Stomach (tissue), 9 donors: ENCODE measurements around the gene LAMB1. TPM values are rescaled to one million over a fixed set of nuclear protein-coding genes. Genes with fewer than 3 reads are reported as not detected.
A peak's percentile ranks its signal among the peaks of the same experiment; 100 is the strongest.

Experiments used
- DNase-seq, 2 donors: peaks; one replicate each; pipeline versions ENCODE4 v3.0.0 to v3.0.0-alpha.2; 2013 to 2019
- H3K27ac ChIP-seq, 5 donors: fragments of 200-600 bp in 4 of 5; sonication (generic) in 4 of 5; one replicate each; pipeline ENCODE4 v1.5.1; 2013 to 2019; ENCODE audit warnings: mild to moderate bottlenecking in 1 of 5, moderate library complexity in 1 of 5
- H3K27me3 ChIP-seq, 3 donors: fragments of 200-600 bp; sonication (generic); one replicate each; pipeline ENCODE4 v1.5.1; 2017 to 2019; ENCODE audit warnings: mixed run types in 1 of 3
- H3K36me3 ChIP-seq, 4 donors: fragments of 200-600 bp; sonication (generic); 1 replicate in 3 of 4; 2 replicates in 1 of 4; pipeline ENCODE4 v1.5.1; 2016 to 2019
- H3K4me1 ChIP-seq, 4 donors: fragments of 200-600 bp; sonication (generic); one replicate each; pipeline ENCODE4 v1.5.1; 2016 to 2019
- H3K4me3 ChIP-seq, 4 donors: fragments of 200-600 bp; sonication (generic) in 3 of 4; one replicate each; pipeline ENCODE4 v1.5.1; 2016 to 2019; ENCODE audit warnings: mild to moderate bottlenecking in 1 of 4
- H3K9me3 ChIP-seq, 4 donors: fragments of 200-600 bp; sonication (generic); one replicate each; pipeline ENCODE4 v1.5.1; 2016 to 2019
- CTCF ChIP-seq, 7 experiments: fragments of 450-650 bp in 4 of 7; fragments of 200-600 bp in 3 of 7; sonication (generic) in 3 of 7; IDR thresholded peaks; one replicate each; pipeline ENCODE4 v1.5.1; 2016 to 2019; ENCODE audit warnings: antibody characterized with exemption in 7 of 7, control low read depth in 2 of 7, mild to moderate bottlenecking in 1 of 7
- EP300 ChIP-seq: sonication (generic); formaldehyde crosslinking; IDR thresholded peaks from one replicate; pipeline ENCODE4 v1.6.1; 2017; ENCODE audit warnings: antibody characterized with exemption
- POLR2A ChIP-seq, 4 donors: fragments of 450-650 bp; IDR thresholded peaks; one replicate each; pipeline ENCODE4 v1.6.1; 2016; ENCODE audit warnings: antibody characterized with exemption in 4 of 4, control low read depth in 2 of 4, mild to moderate bottlenecking in 1 of 4, moderate library complexity in 1 of 4
- POLR2AphosphoS5 ChIP-seq, 3 donors: sonication (generic); formaldehyde crosslinking; IDR thresholded peaks; one replicate each; pipeline ENCODE4 v1.6.1; 2016; ENCODE audit warnings: antibody characterized with exemption in 3 of 3
- WGBS, 5 donors: extraction: QIAGEN DNeasy Blood & Tissue Kit in 3 of 5; methylation state at CpG; one replicate each; pipeline versions ENCODE4 v1.1.5 to v1.1.7; 2013 to 2018; 5-methylcytosine and 5-hydroxymethylcytosine counted together
- intact Hi-C: fragments of 100-400 bp; cut with DNase I; formaldehyde crosslinking; loops from one replicate; pipeline ENCODE4 v1.15.1; 2023; ENCODE audit warnings: low total_unique reads
- polyA plus RNA-seq, 3 donors: library from polyadenylated mRNA; stranded (reverse); fragments of 200-250 nt; gene quantifications; one replicate each; pipeline ENCODE4 v1.2.3, GENCODE V29; 2013
- total RNA-seq, 5 donors: library from RNA; depleted of rRNA; stranded (reverse); fragments of >200 nt; gene quantifications; one replicate each; pipeline versions ENCODE4 v1.1.0 to v1.2.3, GENCODE V29; 2014 to 2016
- donor health status: healthy with polysubstance abuse.
- donor health status: Bipolar disorder and iron deficiency.
- donor health status: healthy.

LAMB1 gene
- total and polyA plus RNA-seq, 8 donors: 50.0 to 399 (median 111) TPM

DNA sequence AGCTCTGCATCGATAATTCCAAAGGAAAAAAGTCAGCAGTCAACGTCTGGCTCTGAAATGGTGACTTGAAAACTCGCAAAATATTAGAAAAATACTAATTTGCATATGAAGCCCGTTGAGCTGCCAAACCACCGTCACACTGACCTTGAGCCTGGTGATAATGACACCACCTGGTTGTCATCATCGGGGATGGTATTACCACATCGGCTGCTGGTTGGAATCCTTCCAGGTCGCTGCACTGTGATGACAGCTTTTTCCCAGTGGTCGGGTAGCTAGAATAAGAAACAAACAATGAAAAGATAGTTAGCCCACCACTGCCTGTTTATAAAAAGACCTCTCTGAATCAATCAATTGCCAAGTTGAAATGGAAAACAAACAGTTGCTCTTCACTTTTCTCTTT is 41.6 kb downstream of the LAMB1 start:
- 71 to 82% (median 80%) methylated on average over 9 of the region's 9 CpGs for WGBS, 5 donors
- no peak for DNase-seq
- peaks cover 27 to 75% (median 73%) of the 10 kb centered on the region in 4 donors for H3K36me3 ChIP-seq

GRCh38 chr7:107960272-107960671 is 42.7 kb downstream of the LAMB1 start:
- peaks cover 27 to 78% (median 74%) of the 10 kb centered on the region in 4 donors for H3K36me3 ChIP-seq
- no peaks in the 10 kb centered on the region for H3K27me3 ChIP-seq
- no peaks in the 10 kb centered on the region for H3K9me3 ChIP-seq
- H3K4me1 ChIP-seq: peaks cover 0 to 52% (median 13%) of the 10 kb centered on the region in 4 donors
- H3K4me3 ChIP-seq: no peak overlapping the region
- WGBS, 5 donors: 81 to 92% (median 89%) methylated on average over 5 of the region's 5 CpGs
- DNase-seq: no peak
- intact Hi-C loops: no loop called here
- TF ChIP-seq POLR2A (IDR thresholded peaks at IDR 0.05): no peak
- TF ChIP-seq POLR2AphosphoS5 (IDR thresholded peaks at IDR 0.05): no peak
- TF ChIP-seq CTCF (IDR thresholded peaks at IDR 0.05): no peak
- no peak for TF ChIP-seq EP300
- peak overlapping the region in 3 of 5 donors; percentile 19 to 76 (median 23) for H3K27ac ChIP-seq

More for the DNA sequence above, 41.6 kb downstream of the LAMB1 start:
- Histone ChIP-seq H3K27ac (peak overlapping the region in 3 of 5 donors; percentile 23 to 76 (median 37)), H3K4me3 (no peak overlapping the region), H3K4me1 (peaks cover 0 to 49% (median 13%) of the 10 kb centered on the region in 4 donors), H3K27me3 (no peaks in the 10 kb centered on the region), H3K9me3 (no peaks in the 10 kb centered on the region)
- intact Hi-C loops: no loop called here
- TF ChIP-seq POLR2A (IDR thresholded peaks at IDR 0.05) (no peak), EP300 (no peak), CTCF (IDR thresholded peaks at IDR 0.05) (no peak), POLR2AphosphoS5 (IDR thresholded peaks at IDR 0.05) (peak in 2 of 3 donors; percentile 37 to 62)

DNA sequence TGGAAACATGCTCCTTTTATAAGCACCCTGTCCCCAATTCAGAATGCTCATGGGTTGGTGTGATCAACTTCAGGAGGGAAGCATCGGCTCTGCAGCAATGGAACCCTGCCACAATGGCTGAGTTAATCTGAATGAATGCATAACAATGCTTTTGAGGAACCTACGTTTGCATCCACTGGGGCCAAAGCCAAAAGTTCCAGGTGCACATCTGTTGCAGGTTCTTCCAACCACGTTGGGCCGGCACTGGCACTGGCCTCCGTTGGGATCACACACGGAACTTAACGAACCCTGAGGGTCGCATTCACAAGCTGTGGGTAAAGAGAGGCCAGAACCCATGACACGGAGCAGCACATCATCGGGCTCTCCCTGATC is 43.4 kb downstream of the LAMB1 start:
- Histone ChIP-seq H3K4me1 (peaks cover 0 to 52% (median 13%) of the 10 kb centered on the region in 4 donors), H3K9me3 (no peaks in the 10 kb centered on the region), H3K4me3 (no peak overlapping the region), H3K27ac (peak overlapping the region in 3 of 5 donors; percentile 62 to 76 (median 65)), H3K27me3 (no peaks in the 10 kb centered on the region), H3K36me3 (peaks cover 24 to 79% (median 74%) of the 10 kb centered on the region in 4 donors)
- WGBS, 5 donors: 69 to 88% (median 82%) methylated on average over 6 to 10 of the region's 10 CpGs
- TF ChIP-seq POLR2AphosphoS5 (IDR thresholded peaks at IDR 0.05) (no peak), CTCF (IDR thresholded peaks at IDR 0.05) (no peak), EP300 (no peak), POLR2A (IDR thresholded peaks at IDR 0.05) (no peak)
- intact Hi-C loops: no loop called here
- DNase-seq: no peak

DNA sequence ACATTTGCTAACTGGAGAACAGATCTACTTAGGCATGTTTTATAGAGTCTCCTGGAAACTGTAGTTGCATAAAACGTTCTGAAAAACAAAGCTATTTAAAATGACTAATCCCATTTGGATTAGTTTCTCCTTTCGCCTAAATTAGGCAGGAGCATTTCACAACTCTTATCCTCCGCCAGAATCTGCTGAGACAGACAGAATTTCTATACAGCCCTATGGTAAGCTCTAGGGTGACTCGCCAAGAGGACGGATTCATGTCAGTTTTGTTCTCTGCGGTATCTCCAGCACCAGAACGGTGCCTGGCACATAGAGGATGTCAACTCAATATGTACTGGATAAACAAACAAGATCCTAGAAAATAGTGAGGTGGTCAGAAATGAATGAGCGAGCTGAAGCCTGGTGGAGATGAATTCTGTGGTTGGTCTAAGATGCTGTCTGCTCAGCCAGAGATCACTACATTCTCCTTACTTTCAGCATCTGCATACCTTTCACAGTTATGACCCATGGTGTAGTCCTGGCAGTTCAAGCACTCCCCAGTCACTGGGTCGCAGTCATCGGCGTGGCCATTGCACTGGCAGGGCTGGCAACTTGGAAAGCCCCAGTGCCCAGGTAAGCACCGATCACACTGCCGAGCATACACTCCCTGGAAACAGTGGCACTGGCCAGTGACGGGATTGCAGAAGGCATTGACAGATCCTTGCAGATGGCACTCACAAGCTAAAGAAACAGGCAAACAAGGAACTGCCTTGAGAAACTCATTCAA is 44.0 kb downstream of the LAMB1 start:
- no peaks in the 10 kb centered on the region for H3K27me3 ChIP-seq
- peaks cover 21 to 79% (median 74%) of the 10 kb centered on the region in 4 donors for H3K36me3 ChIP-seq
- H3K27ac ChIP-seq: peak overlapping the region in 4 of 5 donors; percentile 59 to 76 (median 64)
- WGBS, 5 donors: 69 to 88% (median 79%) methylated on average over 10 to 14 of the region's 14 CpGs
- no peak overlapping the region for H3K4me3 ChIP-seq
- no peak for DNase-seq
- H3K9me3 ChIP-seq: no peaks in the 10 kb centered on the region
- peaks cover 0 to 52% (median 13%) of the 10 kb centered on the region in 4 donors for H3K4me1 ChIP-seq
- intact Hi-C loops: no loop called here
- peak in 2 of 3 donors; percentile 57 to 61 for TF ChIP-seq POLR2AphosphoS5 (IDR thresholded peaks at IDR 0.05)
- TF ChIP-seq POLR2A (IDR thresholded peaks at IDR 0.05): no peak
